Stimulated activated CD8-positive, alpha-beta memory T cell treated with anti-CD3 and anti-CD28 coated beads, Interleukin-7, amount 100 ng/mL, for 24 hours (primary cell): Measurements from ENCODE around the gene MAML3.

Experiments used
- DNase-seq: peaks from one replicate; pipeline ENCODE4 v3.0.0-alpha.2; 2020; ENCODE audit warnings: low read depth

MAML3 gene

DNA sequence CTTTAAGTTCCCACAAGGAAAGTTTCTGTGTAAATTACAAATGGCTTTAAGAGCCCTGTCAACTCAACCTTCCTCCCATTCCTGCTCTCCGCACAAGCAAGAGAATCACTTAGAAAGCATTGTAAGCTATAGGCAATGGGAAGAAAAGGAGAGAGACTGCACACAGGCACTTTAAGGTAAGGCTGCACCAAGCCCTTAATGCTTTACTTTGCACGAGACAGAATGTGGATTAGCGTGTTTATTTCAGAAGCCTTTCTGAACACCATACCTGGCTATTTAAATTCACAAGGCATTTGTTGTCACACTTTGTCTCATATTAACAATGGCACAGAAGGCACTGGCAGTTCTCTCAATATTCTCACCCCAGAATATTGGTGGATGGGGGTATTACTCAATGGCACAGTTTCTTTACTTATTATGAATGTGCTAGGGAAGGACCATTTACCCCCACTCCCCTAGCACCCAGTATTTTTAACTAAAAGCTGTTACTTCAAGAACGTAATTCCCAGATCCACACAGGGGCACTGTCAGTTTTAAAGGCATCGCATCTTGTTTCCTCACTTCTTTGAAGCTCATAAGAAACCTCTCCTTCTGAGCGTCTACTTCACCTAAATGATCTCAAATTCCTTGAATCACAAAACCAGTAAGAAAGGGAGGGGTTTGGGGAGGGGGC is 150.0 kb downstream of the MAML3 start:
- no peak for DNase-seq

- no peak for DNase-seq
These were observed 153.8 kb downstream of the MAML3 start for GRCh38 chr4:140000232-140000631.

DNA sequence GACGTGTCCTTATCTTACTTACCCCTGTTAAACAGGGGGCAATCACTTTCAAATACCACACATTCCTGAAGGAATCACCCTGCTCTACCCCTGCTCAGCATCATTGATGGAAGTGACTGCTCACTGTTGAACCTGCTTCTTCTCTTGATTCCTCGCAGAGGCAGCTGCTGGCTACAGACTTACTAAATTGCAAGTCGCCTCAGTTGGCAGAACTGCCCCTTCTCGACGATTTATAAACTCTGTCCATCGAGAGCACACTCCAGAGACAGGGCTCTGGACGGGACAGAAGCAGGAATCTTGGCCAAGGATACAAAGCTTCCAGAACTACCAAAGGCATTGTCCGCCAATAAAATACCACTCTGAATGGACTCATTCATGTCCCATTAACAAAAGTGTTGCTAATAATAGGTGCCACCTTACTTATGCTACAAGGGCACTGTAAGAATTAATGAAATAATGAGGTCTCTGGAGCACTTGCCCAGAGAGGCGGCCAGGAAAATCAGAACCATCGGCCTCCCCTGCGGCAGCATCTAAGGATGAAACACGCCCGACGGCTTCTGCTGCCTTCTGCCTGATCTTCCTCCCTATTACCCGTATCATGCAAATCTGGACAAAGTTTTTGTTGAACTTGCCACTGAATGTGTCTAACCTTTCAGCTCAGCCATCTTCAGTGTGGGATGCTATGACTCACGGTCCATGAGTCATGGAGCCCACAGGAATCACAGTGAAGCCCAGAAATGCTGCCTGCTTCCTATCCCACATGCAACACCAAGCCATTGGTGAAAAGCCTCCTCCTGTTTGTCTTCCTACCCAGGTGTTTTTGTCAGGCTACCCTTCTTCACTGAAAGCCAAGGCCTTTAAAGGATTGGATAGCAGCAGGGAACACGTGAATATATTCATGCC is 164.9 kb downstream of the MAML3 start:
- DNase-seq = peak; percentile 6

DNA sequence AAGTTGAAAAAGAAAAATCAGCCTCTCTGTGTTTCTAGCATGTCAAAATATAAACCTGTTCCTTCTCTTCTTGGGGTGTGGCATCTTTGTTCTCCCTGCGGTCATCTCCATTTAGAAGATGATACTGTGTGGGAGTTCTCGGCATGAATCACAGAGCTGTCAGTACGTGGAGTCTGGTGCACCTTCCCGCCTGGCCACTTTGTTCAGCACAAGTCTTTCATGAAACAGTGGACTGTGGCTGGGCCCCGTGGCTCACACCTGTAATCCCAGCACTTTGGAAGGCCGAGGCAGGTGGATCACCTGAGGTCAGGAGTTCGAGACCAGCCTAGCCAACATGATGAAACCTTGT is 166.5 kb downstream of the MAML3 start:
- DNase-seq = no peak

DNA sequence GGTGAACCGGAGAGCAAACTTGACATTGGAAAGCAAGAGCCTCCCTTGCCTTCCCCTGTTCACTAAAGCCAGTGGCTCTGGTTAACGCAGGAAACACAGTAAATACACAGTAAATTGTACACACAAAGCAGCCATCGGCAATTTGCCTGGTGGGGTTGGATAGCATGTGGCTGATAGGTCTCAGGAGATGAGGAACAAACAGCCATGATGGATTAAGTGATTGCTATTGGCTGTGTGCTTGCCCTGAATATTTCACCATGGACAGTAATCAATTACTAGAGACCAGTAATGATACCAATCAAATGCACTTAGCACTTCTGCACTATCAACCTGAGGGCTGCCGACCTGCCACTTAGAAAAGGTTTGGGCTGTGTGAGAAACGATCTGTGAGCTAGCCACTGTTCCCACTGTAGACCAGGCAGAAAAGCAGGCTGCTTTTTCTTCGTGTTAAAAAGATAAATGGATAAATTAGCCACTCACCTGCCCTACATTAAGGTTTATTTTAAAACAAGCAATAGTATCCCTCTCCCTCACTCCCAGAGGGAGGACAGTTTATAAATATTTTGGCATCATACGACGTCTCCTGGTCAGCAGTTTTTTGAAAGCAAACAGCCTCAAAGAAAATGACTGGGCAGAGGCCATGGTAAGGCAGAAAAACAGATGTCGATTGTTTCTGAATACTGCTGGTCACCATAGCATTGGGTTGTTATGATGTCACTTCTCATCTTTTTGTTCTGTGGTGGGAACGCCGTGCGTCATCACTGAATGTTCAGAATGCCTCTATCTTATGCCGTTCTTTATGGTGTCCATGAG is 167.1 kb downstream of the MAML3 start:
- no peak for DNase-seq

DNA sequence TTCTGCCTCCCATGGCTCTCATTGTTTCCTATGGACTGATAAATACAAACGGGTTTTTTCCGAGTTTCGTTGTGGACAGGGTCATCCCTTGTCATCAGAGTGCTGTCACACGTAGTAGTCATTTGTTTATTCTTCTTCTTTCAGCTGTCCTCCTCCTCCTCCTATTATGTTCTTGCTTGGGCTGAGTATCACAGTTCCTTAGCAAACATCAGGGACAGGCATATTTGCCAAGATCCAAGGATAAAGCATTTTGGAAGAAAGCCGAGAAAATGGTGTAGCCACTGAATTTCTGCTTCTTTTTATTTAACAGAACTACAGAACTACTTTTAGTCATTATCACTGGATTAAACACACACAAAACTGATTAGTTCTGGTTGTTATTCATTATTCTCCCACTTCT is 167.9 kb downstream of the MAML3 start:
- DNase-seq = no peak

GRCh38 chr4:139985401-139985800 is 168.6 kb downstream of the MAML3 start:
- no peak for DNase-seq

DNA sequence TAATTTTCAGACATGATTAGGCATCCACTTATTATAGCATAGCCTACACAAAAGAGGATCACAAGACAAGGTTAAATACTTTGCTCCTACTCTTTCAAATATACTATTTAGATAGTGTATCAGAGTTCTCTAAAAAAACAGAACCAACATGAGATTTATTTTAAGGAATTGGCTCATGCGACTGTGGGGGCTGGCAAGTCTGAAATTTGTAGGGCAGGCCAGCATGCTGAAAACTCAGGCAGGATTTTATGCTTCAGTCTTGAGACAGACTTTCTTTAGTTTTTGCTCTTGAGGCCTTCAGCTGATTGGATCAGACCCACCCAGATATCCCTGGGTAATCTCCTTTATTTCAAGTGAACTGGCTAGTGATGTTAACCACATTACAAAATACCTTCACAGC is 169.5 kb downstream of the MAML3 start:
- DNase-seq = no peak

DNA sequence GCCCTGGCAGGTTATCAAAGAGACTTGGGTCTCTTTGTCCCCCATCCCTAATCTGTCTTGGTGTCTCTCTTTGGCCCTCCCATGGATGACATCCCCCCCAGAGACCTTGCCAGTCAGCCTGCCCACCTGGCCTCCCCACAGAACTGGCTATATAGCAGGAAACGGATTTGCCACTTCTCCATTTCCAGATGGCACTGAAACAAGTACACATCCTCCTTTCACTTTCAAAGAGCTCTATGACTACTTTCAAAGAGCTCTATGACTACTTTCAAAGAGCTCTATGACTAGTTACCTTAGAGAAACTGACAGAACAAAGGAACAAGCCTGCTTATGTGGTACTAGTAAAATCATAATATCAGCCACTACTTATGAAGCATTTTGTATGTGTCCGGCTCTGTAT is 175.3 kb downstream of the MAML3 start:
- DNase-seq = no peak

- DNase-seq = no peak
These were observed 176.0 kb downstream of the MAML3 start for GRCh38 chr4:139977838-139978609.

DNA sequence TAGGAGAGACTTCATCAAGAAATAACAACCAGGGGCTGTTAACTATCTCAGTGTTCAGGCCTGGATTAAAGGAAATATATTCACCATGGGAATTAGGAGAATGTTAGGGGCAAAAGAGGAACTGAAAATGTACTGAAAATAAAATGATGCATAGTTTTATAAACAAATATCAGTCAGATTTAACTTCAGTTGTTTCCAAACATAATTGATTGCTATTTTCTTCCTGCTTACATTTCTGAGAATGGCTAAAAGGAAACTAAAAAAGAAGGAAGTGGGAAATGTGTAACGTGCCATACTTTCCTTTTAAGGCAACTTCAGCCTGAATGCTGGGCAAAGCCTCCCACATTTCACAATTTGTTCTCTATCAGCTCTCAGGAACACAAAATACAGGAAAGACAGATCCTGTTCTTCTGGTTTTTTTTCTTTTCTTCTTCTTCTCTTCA is 178.1 kb downstream of the MAML3 start:
- no peak for DNase-seq

- no peak for DNase-seq
These were observed 180.4 kb downstream of the MAML3 start for GRCh38 chr4:139973616-139974015.

DNA sequence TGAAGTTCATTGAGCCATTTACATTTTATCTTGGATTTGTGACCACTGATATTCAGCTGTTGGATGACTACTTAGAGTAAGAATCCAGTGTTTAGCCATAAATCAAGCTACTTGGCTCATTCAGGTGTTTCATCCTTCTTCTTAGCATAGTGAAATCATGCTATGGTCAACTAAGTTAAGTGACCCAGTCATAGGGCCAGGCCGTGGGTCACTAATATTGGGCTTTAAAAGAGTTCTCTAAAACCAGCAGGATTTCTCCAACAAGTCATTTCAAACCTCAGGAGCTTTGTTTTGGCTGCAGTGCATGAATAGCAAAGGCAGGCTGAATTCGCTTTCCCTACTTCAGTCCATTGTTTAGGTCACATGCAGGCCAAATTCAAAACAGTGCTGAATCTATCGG is 181.0 kb downstream of the MAML3 start:
- DNase-seq = no peak

DNA sequence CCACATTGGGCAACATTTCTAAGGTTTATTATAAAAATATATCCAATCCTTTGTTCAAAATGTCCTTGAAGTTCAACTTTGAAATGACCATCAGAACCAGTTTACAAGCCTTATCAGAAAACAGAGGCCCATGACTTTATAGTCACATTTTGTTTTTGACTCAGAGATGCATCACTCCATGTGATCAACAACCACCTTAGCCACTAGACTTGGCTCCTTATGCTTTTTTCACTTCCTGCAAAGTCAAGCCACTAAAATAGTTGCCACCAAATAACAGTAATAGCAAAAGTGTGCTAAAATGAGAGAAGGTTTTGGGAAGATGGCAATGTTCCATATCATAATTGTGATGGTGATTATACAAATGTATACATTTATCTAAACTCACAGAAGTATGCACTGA is 181.7 kb downstream of the MAML3 start:
- no peak for DNase-seq

DNA sequence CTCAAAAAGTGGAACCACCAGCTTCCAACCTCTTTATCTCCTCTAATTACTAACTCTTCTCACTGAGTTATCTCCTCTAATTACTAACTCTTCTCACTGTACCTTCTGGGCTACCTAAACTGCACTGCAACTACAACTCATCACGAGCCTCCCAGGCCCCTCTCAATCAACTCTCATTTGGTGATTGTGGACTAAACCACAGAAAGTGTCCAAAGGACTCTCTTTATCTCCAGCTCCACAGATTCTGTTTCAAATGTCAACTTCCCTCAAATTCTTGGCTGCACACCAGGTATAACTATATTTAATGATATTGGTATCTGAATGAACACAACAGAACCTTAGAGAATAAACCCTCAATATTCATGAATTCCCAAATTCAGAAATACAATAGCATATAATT is 182.9 kb downstream of the MAML3 start:
- no peak for DNase-seq

DNA sequence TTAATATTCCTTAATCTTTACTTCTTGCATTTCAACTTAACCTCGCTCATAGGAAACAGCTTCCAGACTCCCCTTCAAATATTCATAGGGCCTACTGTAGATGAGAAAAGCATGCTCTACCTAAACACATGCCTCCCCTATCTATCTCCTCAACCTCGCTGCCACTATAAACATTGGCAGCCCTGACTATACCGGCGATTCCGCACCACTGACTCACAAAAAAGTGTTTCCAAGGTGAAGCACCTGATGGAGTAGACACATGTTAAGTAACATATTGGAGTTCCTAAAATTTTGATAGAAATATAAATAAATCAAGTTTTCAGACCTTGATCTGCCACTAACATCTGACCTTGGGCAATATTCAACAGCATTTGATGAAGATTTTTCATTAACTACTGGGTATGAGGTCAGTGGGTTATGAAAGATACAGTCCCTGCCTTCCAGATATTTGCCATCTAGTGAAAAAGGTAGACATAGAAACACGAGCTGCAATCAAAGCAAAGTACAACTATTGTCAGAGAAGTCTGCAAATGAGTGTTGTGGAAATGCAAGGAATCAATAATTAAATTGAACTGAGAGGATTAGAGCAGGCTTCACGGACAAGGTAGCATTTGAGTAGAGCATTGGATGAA is 184.2 kb downstream of the MAML3 start:
- DNase-seq = no peak

DNA sequence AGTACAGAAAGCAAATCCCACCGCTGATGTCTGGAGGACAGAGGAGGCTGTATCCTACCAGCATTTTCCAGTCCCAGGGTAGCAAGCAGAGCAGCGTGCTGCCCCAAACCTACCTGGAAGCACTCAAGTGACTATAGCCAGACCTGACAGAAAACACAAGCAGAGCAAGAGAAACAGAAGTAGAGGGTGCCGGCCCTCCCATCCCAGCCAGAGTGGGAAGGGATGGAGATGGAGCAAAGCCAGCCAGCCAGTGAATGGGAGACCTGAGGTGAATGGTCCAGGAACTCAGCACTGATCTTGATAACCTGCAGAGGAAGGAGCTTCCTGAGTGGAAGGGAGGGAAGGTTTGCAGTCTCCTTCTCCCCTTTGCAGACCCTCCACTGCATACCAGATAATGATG is 185.2 kb downstream of the MAML3 start:
- DNase-seq = no peak

DNA sequence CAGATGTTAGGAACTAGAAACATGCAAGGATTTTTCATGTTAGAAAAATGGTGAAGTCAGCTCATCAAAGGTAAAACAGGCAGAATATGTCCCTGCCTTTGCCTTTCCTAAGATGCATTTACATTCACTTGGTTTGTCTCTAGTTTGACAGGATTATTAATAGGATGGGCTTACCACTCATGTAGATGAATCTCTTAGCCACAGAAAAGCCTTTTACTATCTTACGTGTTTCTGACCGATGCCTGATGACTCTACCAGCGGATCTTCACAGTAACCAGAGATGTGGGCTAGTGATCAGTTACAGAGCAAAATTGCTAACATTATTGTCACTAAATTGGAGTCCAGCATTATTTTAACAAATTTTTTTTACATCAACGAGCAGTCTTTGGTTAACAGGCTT is 187.6 kb downstream of the MAML3 start:
- no peak for DNase-seq

DNA sequence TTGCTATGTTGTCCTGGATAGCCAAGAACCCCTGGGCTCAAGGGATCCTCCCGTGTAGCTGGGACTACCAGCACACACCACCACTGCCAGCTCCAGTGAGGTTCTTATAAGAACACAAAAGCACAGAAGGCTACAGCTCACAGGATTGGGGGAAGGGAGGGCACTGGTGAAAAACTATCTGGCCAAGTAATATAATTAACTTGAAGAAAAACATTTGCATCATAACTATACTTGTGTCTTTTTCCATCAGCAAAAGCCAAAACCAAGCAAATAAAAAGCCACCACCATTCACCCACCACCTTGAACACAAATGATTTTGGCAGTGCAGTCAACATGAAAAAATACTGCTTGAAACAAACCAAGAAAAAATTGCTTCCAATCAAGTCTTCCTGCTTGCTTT is 188.2 kb downstream of the MAML3 start:
- DNase-seq = no peak

DNA sequence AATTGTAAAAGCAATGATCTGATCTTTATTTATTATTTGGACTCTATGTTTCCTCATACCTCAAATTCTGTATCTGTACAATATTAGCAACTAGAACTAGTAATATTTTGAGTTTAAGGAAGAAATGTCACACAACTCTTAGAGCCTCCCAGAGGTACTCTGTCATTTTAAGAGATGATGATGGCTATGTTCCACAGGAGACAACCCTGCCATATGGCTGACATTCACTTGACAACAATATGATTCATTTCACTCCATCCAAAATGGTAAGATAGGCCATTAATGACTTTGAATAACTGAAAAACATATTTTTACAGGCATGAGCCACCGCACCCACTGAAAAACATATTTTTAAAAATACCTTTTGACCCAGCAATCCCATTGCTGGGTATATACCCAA is 190.3 kb downstream of the MAML3 start:
- no peak for DNase-seq

- no peak for DNase-seq
These were observed 191.8 kb downstream of the MAML3 start for GRCh38 chr4:139962130-139962684.
